MM.1S (cell line): Measurements from ENCODE around the gene CTAG2.

ENCODE experiments used
- CTCF ChIP-seq: fragments of 300-600 bp; sonication (generic); IDR thresholded peaks from 2 replicates; pipeline ENCODE4 v1.5.1; 2016; ENCODE audit warnings: antibody characterized with exemption, low read length, mixed read lengths
- EZH2 ChIP-seq: fragments of 300-600 bp; sonication (generic); optimal IDR thresholded peaks from 2 replicates; pipeline ENCODE3; 2017; ENCODE audit warnings: low read depth, mild to moderate bottlenecking, antibody characterized with exemption, low read length, mixed read lengths
- EZH2phosphoT487 ChIP-seq: fragments of 300-600 bp; sonication (generic); IDR thresholded peaks from 2 replicates; pipeline ENCODE4 v1.6.1; 2018; ENCODE audit warnings: antibody characterized with exemption, low read length

- TF ChIP-seq CTCF (no peak), EZH2 (no peak), EZH2phosphoT487 (no peak)
Observed at GRCh38 chrX:154696676-154697045, 43.3 kb upstream of the CTAG2 start.
